B cell (primary cell): Measurements from ENCODE around the gene DNAJB8. TPM values are rescaled to one million over a fixed set of nuclear protein-coding genes. Genes with fewer than 3 reads are reported as not detected.

ENCODE experiments used
- ATAC-seq: fragments of 200-7000 bp; cut with Tn5 transposase; one replicate; pipeline ENCODE4 v1.10.0; 2021; ENCODE audit warnings: low read depth, mild to moderate bottlenecking, moderate number of reproducible peaks, moderate library complexity
- CTCF ChIA-PET: fragments of 350-600 bp; sonication (Branson Sonifier 250); formaldehyde crosslinking; loops from one replicate; lab custom pipeline; 2021; ENCODE audit warnings: antibody characterized with exemption, inconsistent platforms; lab: Charles Lee
- POLR2A ChIA-PET: fragments of 350-600 bp; sonication (Branson Sonifier 250); formaldehyde crosslinking; loops from one replicate; lab custom pipeline; 2021; ENCODE audit warnings: antibody characterized with exemption; lab: Charles Lee
- DNase-seq: peaks from one replicate; pipeline ENCODE4 v3.0.0; 2013
- H2AFZ ChIP-seq: 2 replicates; pipeline ENCODE4 v1.6.1; 2012; ENCODE audit warnings: mild to moderate bottlenecking, low read depth, low read length; ENCODE audit not compliant: insufficient read depth, poor library complexity, severe bottlenecking
- H3K27ac ChIP-seq, 2 donors: 1 replicate in 1 of 2; 2 replicates in 1 of 2; pipeline ENCODE4 v1.5.1; 2012 to 2013; ENCODE audit warnings: low read length in 2 of 2, mild to moderate bottlenecking in 2 of 2, moderate library complexity in 1 of 2
- H3K27me3 ChIP-seq, 4 experiments: fragments of 200-600 bp in 1 of 4; sonication (generic) in 1 of 4; replicated peaks in 1 of 4; 1 replicate in 2 of 4; 2 replicates in 2 of 4; pipeline versions ENCODE4 v1.6.1 to v1.7.0; 2013 to 2016; ENCODE audit warnings: low read length in 3 of 4, mild to moderate bottlenecking in 2 of 4, mixed read lengths in 1 of 4, moderate library complexity in 1 of 4; ENCODE audit not compliant: insufficient read depth in 4 of 4, control insufficient read depth in 3 of 4; ENCODE audit errors: control extremely low read depth in 1 of 4
- H3K36me3 ChIP-seq, 2 experiments: replicated peaks in 1 of 2; 1 replicate in 1 of 2; 2 replicates in 1 of 2; pipeline versions ENCODE4 v1.6.1 to v1.7.1; 2013; ENCODE audit warnings: low read length in 1 of 2; ENCODE audit not compliant: insufficient read depth in 2 of 2, control insufficient read depth in 1 of 2; ENCODE audit errors: control extremely low read depth in 1 of 2, extremely low read depth in 1 of 2
- H3K4me1 ChIP-seq, 2 donors: fragments of 200-600 bp in 1 of 2; sonication (generic) in 1 of 2; 1 replicate in 1 of 2; 2 replicates in 1 of 2; pipeline versions ENCODE4 v1.5.1 to v1.6.1; 2013 to 2017; ENCODE audit warnings: low read length in 2 of 2; ENCODE audit not compliant: control insufficient read depth in 2 of 2, insufficient read depth in 2 of 2
- H3K4me2 ChIP-seq: replicated peaks from 2 replicates; pipeline ENCODE3; 2012; ENCODE audit warnings: mild to moderate bottlenecking, low read depth, low read length; ENCODE audit not compliant: poor library complexity, severe bottlenecking
- H3K4me3 ChIP-seq, 5 experiments: fragments of 200-600 bp in 1 of 5; sonication (generic) in 1 of 5; 1 replicate in 3 of 5; 2 replicates in 2 of 5; pipeline versions ENCODE4 v1.5.1 to v1.7.0; 2011 to 2016; ENCODE audit warnings: low read length in 4 of 5, mild to moderate bottlenecking in 4 of 5, low read depth in 2 of 5, control low read depth in 1 of 5, moderate library complexity in 1 of 5; ENCODE audit not compliant: insufficient read depth in 1 of 5; ENCODE audit errors: control extremely low read depth in 1 of 5, extremely low read depth in 1 of 5
- H3K79me2 ChIP-seq: fragments of 200-600 bp; sonication (generic); one replicate; pipeline ENCODE4 v1.6.0; 2016; ENCODE audit warnings: low read length; ENCODE audit not compliant: control insufficient read depth, insufficient read depth
- H3K9ac ChIP-seq: fragments of 200-600 bp; sonication (generic); 2 replicates; pipeline ENCODE4 v1.6.1; 2017; ENCODE audit warnings: mild to moderate bottlenecking, low read length, moderate library complexity
- H3K9me3 ChIP-seq, 3 donors: one replicate each; pipeline versions ENCODE4 v1.6.1 to v1.7.1; 2013; ENCODE audit warnings: low read length in 2 of 3; ENCODE audit not compliant: control insufficient read depth in 2 of 3, insufficient read depth in 1 of 3; ENCODE audit errors: control extremely low read depth in 1 of 3
- H4K20me1 ChIP-seq: 2 replicates; pipeline ENCODE4 v1.6.0; 2012; ENCODE audit warnings: mild to moderate bottlenecking, low read length; ENCODE audit not compliant: insufficient read depth, control insufficient read depth, poor library complexity, severe bottlenecking
- H3K27ac Mint-ChIP-seq: one replicate; pipeline ENCODE4 v1.8.0; 2021; ENCODE audit warnings: mixed read lengths
- H3K27me3 Mint-ChIP-seq: one replicate; pipeline ENCODE4 v1.8.0; 2021; ENCODE audit warnings: mixed read lengths
- H3K4me1 Mint-ChIP-seq: one replicate; pipeline ENCODE4 v1.8.0; 2021; ENCODE audit warnings: mixed read lengths
- H3K4me3 Mint-ChIP-seq: one replicate; pipeline ENCODE4 v1.8.0; 2021; ENCODE audit warnings: mixed read lengths
- H3K9me3 Mint-ChIP-seq: one replicate; pipeline ENCODE4 v1.8.0; 2022; ENCODE audit warnings: mixed read lengths; ENCODE audit not compliant: insufficient read depth
- EZH2 ChIP-seq: IDR thresholded peaks from 2 replicates; pipeline ENCODE4 v1.6.1; 2012; ENCODE audit warnings: borderline replicate concordance, low read depth, mild to moderate bottlenecking, moderate library complexity, low read length; ENCODE audit not compliant: insufficient read depth, poor library complexity, severe bottlenecking
- WGBS: methylation state at CpG from one replicate; pipeline ENCODE4 v1.1.5; 2013; ENCODE audit warnings: missing lambda C conversion rate; ENCODE audit not compliant: insufficient coverage; 5-methylcytosine and 5-hydroxymethylcytosine counted together
- intact Hi-C: fragments of 100-400 bp; cut with micrococcal nuclease; formaldehyde crosslinking; loops from one replicate; pipeline ENCODE4 v1.10.0; 2022
- polyA plus RNA-seq: library from polyadenylated mRNA; depleted of rRNA; stranded (reverse); fragments of >200 nt; gene quantifications from 2 replicates; pipeline ENCODE4 v1.2.3, GENCODE V29; 2012
- total RNA-seq, 2 donors: library from RNA; stranded (reverse); fragments of 120-200 nt in 1 of 2; gene quantifications; 1 replicate in 1 of 2; 2 replicates in 1 of 2; pipeline versions ENCODE4 v1.2.3 to v1.2.4, GENCODE V29; 2013 to 2022
- TF ChIP-seq, protein P1 (sequence below): fragments of 200-600 bp; IDR thresholded peaks from one replicate; pipeline ENCODE4 v1.8.0; 2022; ENCODE audit warnings: antibody characterized with exemption, mild to moderate bottlenecking

The DNAJB8 gene
- total and polyA plus RNA-seq, 2 donors (not counting 1 experiment from before 2014, with no cell fraction given): not detected

DNA sequence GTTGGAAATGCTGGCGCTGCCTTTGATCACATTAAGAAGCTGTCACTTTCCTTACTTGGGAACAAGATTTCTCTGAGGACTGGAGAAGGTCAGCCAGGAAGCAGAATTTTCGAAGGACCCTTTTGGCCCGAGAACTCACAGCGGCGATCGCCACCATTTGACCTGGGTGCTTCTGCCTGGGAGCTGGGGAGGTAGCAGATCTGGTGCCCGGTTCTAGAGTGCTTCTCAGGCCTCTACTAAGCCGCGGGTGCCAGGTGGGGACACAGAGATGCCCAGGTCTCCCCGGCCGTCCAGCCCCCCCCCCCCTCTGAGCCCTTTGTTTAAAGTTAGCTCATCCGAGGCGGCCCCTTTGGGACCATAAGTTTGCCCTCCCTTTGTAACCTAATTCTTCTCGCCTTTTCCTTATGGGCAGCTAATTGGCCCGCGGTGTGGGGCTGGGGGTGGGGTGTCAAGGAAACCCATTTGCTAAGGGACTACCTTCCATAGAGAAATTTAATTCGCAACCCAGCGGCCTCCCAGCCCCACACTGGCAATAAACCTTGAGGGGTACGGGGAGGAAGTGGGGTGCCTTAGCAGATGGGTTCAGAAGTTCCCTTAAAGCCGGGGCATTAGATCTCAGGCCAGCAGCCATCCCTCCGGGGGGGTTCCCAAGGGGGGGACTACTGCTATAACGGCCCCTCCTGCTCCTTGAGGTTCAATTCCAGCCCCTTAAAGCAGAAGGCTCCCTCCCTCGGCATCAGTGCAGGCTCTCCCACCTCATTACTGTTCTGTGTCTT lies 24.4 kb upstream of the DNAJB8 start:
- POLR2A ChIA-PET: interaction anchor here (0.6 to 1.0 kb wide), 2 partner anchors 245 to 367 kb away, joined by 3 read pairs; partner anchors contain the start of gene RUVBL1
- H3K4me3 Mint-ChIP-seq: peak overlapping the region; percentile 60
- Histone ChIP-seq H3K4me2 (peak overlapping the region; percentile 94), H3K9ac (no peak overlapping the region), H3K36me3 (no peaks in the 10 kb centered on the region), H4K20me1 (no peaks in the 10 kb centered on the region), H3K4me1 (peaks cover 63 to 74% of the 10 kb centered on the region in 2 donors), H3K79me2 (no peaks in the 10 kb centered on the region), H3K4me3 (peak overlapping the region in 1 of 5 experiments; percentile 39), H3K9me3 (peaks cover 0 to 37% (median 0%) of the 10 kb centered on the region in 3 donors), H3K27ac (no peak overlapping the region), H2AFZ (peak overlapping the region; percentile 49), H3K27me3 (peaks cover 0 to 89% (median 50%) of the 10 kb centered on the region in 4 experiments)
- 9% methylated on average over 17 of the region's 23 CpGs for WGBS
- intact Hi-C loops: no loop called here
- no peak for ATAC-seq
- CTCF ChIA-PET: no interaction called here
- H3K9me3 Mint-ChIP-seq: no peaks in the 10 kb centered on the region
- peak; percentile 48 for DNase-seq
- TF ChIP-seq, protein P1, sequence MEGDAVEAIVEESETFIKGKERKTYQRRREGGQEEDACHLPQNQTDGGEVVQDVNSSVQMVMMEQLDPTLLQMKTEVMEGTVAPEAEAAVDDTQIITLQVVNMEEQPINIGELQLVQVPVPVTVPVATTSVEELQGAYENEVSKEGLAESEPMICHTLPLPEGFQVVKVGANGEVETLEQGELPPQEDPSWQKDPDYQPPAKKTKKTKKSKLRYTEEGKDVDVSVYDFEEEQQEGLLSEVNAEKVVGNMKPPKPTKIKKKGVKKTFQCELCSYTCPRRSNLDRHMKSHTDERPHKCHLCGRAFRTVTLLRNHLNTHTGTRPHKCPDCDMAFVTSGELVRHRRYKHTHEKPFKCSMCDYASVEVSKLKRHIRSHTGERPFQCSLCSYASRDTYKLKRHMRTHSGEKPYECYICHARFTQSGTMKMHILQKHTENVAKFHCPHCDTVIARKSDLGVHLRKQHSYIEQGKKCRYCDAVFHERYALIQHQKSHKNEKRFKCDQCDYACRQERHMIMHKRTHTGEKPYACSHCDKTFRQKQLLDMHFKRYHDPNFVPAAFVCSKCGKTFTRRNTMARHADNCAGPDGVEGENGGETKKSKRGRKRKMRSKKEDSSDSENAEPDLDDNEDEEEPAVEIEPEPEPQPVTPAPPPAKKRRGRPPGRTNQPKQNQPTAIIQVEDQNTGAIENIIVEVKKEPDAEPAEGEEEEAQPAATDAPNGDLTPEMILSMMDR: no peak
- no peak for TF ChIP-seq EZH2
- H3K27me3 Mint-ChIP-seq: peaks cover 52% of the 10 kb centered on the region
- H3K4me1 Mint-ChIP-seq: peaks cover 48% of the 10 kb centered on the region
- no peak overlapping the region for H3K27ac Mint-ChIP-seq

GRCh38 chr3:128490650-128490914 lies 23.9 kb upstream of the DNAJB8 start:
- ATAC-seq: no peak
- Histone ChIP-seq H3K4me1 (peaks cover 63 to 75% of the 10 kb centered on the region in 2 donors), H2AFZ (no peak overlapping the region), H3K4me2 (peak overlapping the region; percentile 94), H3K4me3 (peak overlapping the region in 1 of 5 experiments; percentile 39), H3K36me3 (no peaks in the 10 kb centered on the region), H3K9ac (no peak overlapping the region), H3K79me2 (no peaks in the 10 kb centered on the region), H3K9me3 (peaks cover 0 to 37% (median 0%) of the 10 kb centered on the region in 3 donors), H3K27me3 (peaks cover 0 to 91% (median 52%) of the 10 kb centered on the region in 4 experiments), H3K27ac (no peak overlapping the region), H4K20me1 (no peaks in the 10 kb centered on the region)
- peaks cover 48% of the 10 kb centered on the region for H3K27me3 Mint-ChIP-seq
- DNase-seq: no peak
- H3K27ac Mint-ChIP-seq: no peak overlapping the region
- H3K9me3 Mint-ChIP-seq: no peaks in the 10 kb centered on the region
- peak overlapping the region; percentile 26 for H3K4me3 Mint-ChIP-seq
- intact Hi-C loops: no loop called here
- CTCF ChIA-PET: no interaction called here
- peaks cover 47% of the 10 kb centered on the region for H3K4me1 Mint-ChIP-seq
- POLR2A ChIA-PET: interaction anchor here (1.0 kb wide), 1 partner anchor 367 kb away, joined by 3 read pairs; the partner anchor contains the start of gene RUVBL1
- TF ChIP-seq, protein P1: no peak
- no peak for TF ChIP-seq EZH2
- 7% methylated on average over 6 of the region's 10 CpGs for WGBS
